K562 (cell line): ENCODE results near the gene SCEL. TPM values are rescaled to one million over a fixed set of nuclear protein-coding genes. Genes with fewer than 3 reads are reported as not detected.

Source experiments
- ATAC-seq: fragments of 200-7000 bp; cut with Tn5 transposase; 3 replicates; pipeline ENCODE4 v1.9.1; 2020; ENCODE audit warnings: moderate library complexity
- BruUV-seq: library from RNA; stranded (reverse); fragments of 400-500 nt; replicated peaks from 2 replicates; lab custom pipeline; 2021; lab: Mats Ljungman, UMichigan
- CTCF ChIA-PET: fragments of 300-600 bp; formaldehyde crosslinking; extraction: SDS; loops from one replicate; lab custom pipeline; 2021; ENCODE audit warnings: low intra/inter-chr PET ratio; lab: Yijun Ruan, JAX
- POLR2A ChIA-PET: fragments of 300-600, 350-650 bp; sonication (Branson Sonifier 250); formaldehyde crosslinking; extraction: SDS; loops from one replicate; lab custom pipeline; 2021; ENCODE audit warnings: antibody characterized with exemption, inconsistent platforms; lab: Yijun Ruan, JAX
- DNase-seq, 4 experiments: peaks; one replicate each; pipeline versions ENCODE4 v3.0.0 to v3.0.0-alpha.2; 2011 to 2018; ENCODE audit warnings: low spot score in 3 of 4, mixed read lengths in 3 of 4; ENCODE audit errors: extremely low read depth in 1 of 4
- FAIRE-seq: peaks from 2 replicates; lab custom pipeline; 2011; peaks lifted over from hg19 to GRCh38; lab: Jason Lieb, UNC
- H2AFZ ChIP-seq: 2 replicates; pipeline ENCODE4 v1.6.0; 2011; ENCODE audit warnings: low read depth, low read length, control low read depth, inconsistent platforms
- H3K27ac ChIP-seq: fragments of 200-600 bp; 3 replicates; pipeline ENCODE4 v1.8.0; 2011; ENCODE audit warnings: low read depth, mild to moderate bottlenecking, control low read depth, inconsistent platforms, low read length, moderate library complexity, mixed read lengths; ENCODE audit errors: extremely low read depth
- H3K27me3 ChIP-seq, 2 experiments: fragments of 300-600 bp in 1 of 2; 2 replicates in 1 of 2; 3 replicates in 1 of 2; pipeline versions ENCODE4 v1.6.0 to v1.8.0; 2011; ENCODE audit warnings: inconsistent platforms in 2 of 2, low read length in 2 of 2, mild to moderate bottlenecking in 1 of 2, mixed read lengths in 1 of 2, moderate library complexity in 1 of 2; ENCODE audit not compliant: control insufficient read depth in 2 of 2, insufficient read depth in 2 of 2
- H3K36me3 ChIP-seq: fragments of 300-600 bp; 3 replicates; pipeline ENCODE4 v1.8.0; 2011; ENCODE audit warnings: mild to moderate bottlenecking, low read length, inconsistent platforms; ENCODE audit not compliant: control insufficient read depth, insufficient read depth
- H3K4me1 ChIP-seq, 2 experiments: fragments of 200-600 bp in 1 of 2; replicated peaks in 1 of 2; 2 replicates in 1 of 2; 3 replicates in 1 of 2; pipeline versions ENCODE4 v1.5.1 to v1.8.0; 2011; ENCODE audit warnings: inconsistent platforms in 2 of 2, low read length in 2 of 2, mild to moderate bottlenecking in 1 of 2, mixed read lengths in 1 of 2, moderate library complexity in 1 of 2; ENCODE audit not compliant: control insufficient read depth in 2 of 2, insufficient read depth in 2 of 2
- H3K4me2 ChIP-seq: 2 replicates; pipeline ENCODE4 v1.6.1; 2011; ENCODE audit warnings: low read length, control low read depth, inconsistent platforms, mixed read lengths; ENCODE audit not compliant: insufficient read depth
- H3K4me3 ChIP-seq: fragments of 200-600 bp; sonication (generic), shearing (Covaris generic); 2 replicates; pipeline ENCODE4 v1.5.1; 2016; ENCODE audit warnings: control low read depth, inconsistent platforms
- H3K79me2 ChIP-seq: fragments of 200-600 bp; 3 replicates; pipeline ENCODE4 v1.8.0; 2011; ENCODE audit warnings: low read length, inconsistent platforms; ENCODE audit not compliant: control insufficient read depth, insufficient read depth
- H3K9ac ChIP-seq, 2 experiments: 2 replicates each; pipeline versions ENCODE4 v1.6.0 to v1.6.1; 2011; ENCODE audit warnings: low read depth in 2 of 2, low read length in 2 of 2, control low read depth in 1 of 2, inconsistent platforms in 1 of 2, mild to moderate bottlenecking in 1 of 2, mixed read lengths in 1 of 2; ENCODE audit not compliant: insufficient read depth in 1 of 2
- H3K9me1 ChIP-seq: one replicate; pipeline ENCODE4 v1.6.0; 2011; ENCODE audit warnings: inconsistent platforms, mild to moderate bottlenecking, low read length, moderate library complexity; ENCODE audit not compliant: control insufficient read depth, insufficient read depth
- H3K9me3 ChIP-seq: replicated peaks from 2 replicates; pipeline ENCODE4 v1.5.1; 2011; ENCODE audit warnings: low read depth, low read length, inconsistent platforms; ENCODE audit not compliant: control insufficient read depth, insufficient read depth
- H4K20me1 ChIP-seq: replicated peaks from 2 replicates; pipeline ENCODE4 v1.6.1; 2011; ENCODE audit warnings: low read length, inconsistent platforms, mixed read lengths; ENCODE audit not compliant: control insufficient read depth, insufficient read depth
- BDP1 ChIP-seq: IDR thresholded peaks from 3 replicates; pipeline ENCODE4 v1.6.1; 2011; ENCODE audit not compliant: insufficient read length, insufficient read depth
- BRCA1 ChIP-seq, 2 experiments: fragments of 450-650 bp in 1 of 2; sonication (generic) in 1 of 2; formaldehyde crosslinking in 1 of 2; IDR thresholded peaks; 2 replicates each; pipeline versions ENCODE4 v1.5.0 to v1.6.1; 2017 to 2020; ENCODE audit warnings: mild to moderate bottlenecking in 1 of 2, missing genetic modification reagents in 1 of 2
- CBX3 ChIP-seq, 2 experiments: IDR thresholded peaks; 1 replicate in 1 of 2; 2 replicates in 1 of 2; pipeline ENCODE4 v1.6.1; 2012; ENCODE audit warnings: inconsistent platforms in 2 of 2, low read length in 2 of 2, borderline replicate concordance in 1 of 2, control low read depth in 1 of 2
- CEBPB ChIP-seq: fragments of 450-650 bp; IDR thresholded peaks from 2 replicates; pipeline ENCODE4 v1.6.1; 2016; ENCODE audit warnings: missing genetic modification characterization, missing compliant biosample characterization
- CREB1 ChIP-seq, 2 experiments: sonication (generic) in 1 of 2; formaldehyde crosslinking in 1 of 2; IDR thresholded peaks; 2 replicates each; pipeline versions ENCODE4 v1.6.1 to v1.8.0; 2012 to 2022; ENCODE audit warnings: inconsistent platforms in 1 of 2, mild to moderate bottlenecking in 1 of 2, missing genetic modification reagents in 1 of 2, moderate library complexity in 1 of 2
- EZH2 ChIP-seq: IDR thresholded peaks from 2 replicates; pipeline ENCODE4 v1.6.1; 2012; ENCODE audit warnings: low read depth, mild to moderate bottlenecking, inconsistent platforms, low read length, borderline replicate concordance
- HNRNPUL1 ChIP-seq: fragments of 200-400 bp; formaldehyde crosslinking; IDR thresholded peaks from 2 replicates; pipeline ENCODE4 v1.6.1; 2017; ENCODE audit warnings: low read length
- HOMEZ ChIP-seq: fragments of 250-450 bp; sonication (Bioruptor Pico); IDR thresholded peaks from 2 replicates; pipeline ENCODE4 v1.4.0; 2020; ENCODE audit warnings: mild to moderate bottlenecking, moderate library complexity
- MECOM ChIP-seq: fragments of 250-450 bp; sonication (Bioruptor Pico); IDR thresholded peaks from 2 replicates; pipeline ENCODE4 v1.8.0; 2022; ENCODE audit warnings: inconsistent platforms
- ZNF41 ChIP-seq: fragments of 250-450 bp; sonication (Bioruptor Pico); conservative IDR thresholded peaks from 2 replicates; pipeline ENCODE4 v1.4.0; 2020; ENCODE audit warnings: mild to moderate bottlenecking
- ZNF589 ChIP-seq: fragments of 200-800 bp; sonication (Bioruptor generic); IDR thresholded peaks from 2 replicates; pipeline ENCODE4 v1.6.1; 2016; ENCODE audit warnings: low read depth, missing genetic modification characterization, missing compliant biosample characterization
- WGBS: fragments of 100-300 bp; shearing (Covaris generic); methylation state at CpG from one replicate; pipeline ENCODE4 v1.1.6; 2016; ENCODE audit warnings: low coverage, mixed read lengths; ENCODE audit not compliant: insufficient coverage; ENCODE audit errors: missing lambda C conversion rate; 5-methylcytosine and 5-hydroxymethylcytosine counted together
- in situ Hi-C: fragments of 300-500 bp; cut with MboI; formaldehyde crosslinking; loops from 4 replicates; pipeline ENCODE4 v1.15.0; 2018; ENCODE audit warnings: inconsistent platforms, mixed read lengths
- intact Hi-C: fragments of 100-400 bp; cut with micrococcal nuclease; formaldehyde crosslinking; loops from 2 replicates; pipeline ENCODE4 v1.14.2; 2022
- polyA plus RNA-seq, 8 experiments: library from polyadenylated mRNA; depleted of rRNA in 4 of 8; stranded (reverse) in 5 of 8; unstranded in 3 of 8; fragments of >200 nt; fragmentation: Nextera tagmentation in 2 of 8; fragmentation: Illumina TruSeq in 1 of 8; extraction: Ambion mirVana in 2 of 8; extraction: Trizol in 1 of 8; gene quantifications; 2 replicates each; pipeline versions ENCODE4 v1.2.1 to v1.2.3, GENCODE V29; 2011 to 2014; ENCODE audit warnings: inconsistent platforms in 1 of 8, missing spikeins in 1 of 8
- total RNA-seq, 7 experiments: library from RNA; depleted of rRNA in 6 of 7; stranded (reverse); fragments of >200 nt in 6 of 7; fragmentation: Illumina TruSeq in 2 of 7; extraction: Trizol in 2 of 7; gene quantifications; 2 replicates each; pipeline versions ENCODE4 v1.2.1 to v1.2.3, GENCODE V29; 2011 to 2021; ENCODE audit warnings: low replicate concordance in 1 of 7

SCEL gene
- total and polyA plus RNA-seq, 9 of the 15 experiments (the other 6 are each of a cell fraction or from before 2014, with no cell fraction given), result not detected

DNA sequence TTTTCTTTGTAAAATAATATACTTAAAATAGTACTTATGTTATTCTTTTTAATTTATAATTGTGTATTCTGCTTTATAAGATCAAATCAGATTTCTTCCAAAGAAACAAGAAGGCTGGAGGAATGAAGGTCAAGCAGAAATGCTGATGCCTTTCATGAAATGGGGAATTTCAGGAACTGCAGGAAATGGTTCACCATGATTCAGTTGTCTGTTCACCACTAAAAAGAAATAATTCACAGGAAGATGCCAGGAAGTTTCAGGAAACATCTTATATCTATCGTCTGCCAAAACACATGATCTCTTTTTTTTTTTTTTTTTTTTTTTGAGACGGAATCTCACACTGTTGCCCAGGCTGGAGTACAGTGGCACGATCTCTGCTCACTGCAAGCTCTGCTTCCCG, 15.7 kb upstream of the SCEL start:
- Histone ChIP-seq H3K36me3 (no peaks in the 10 kb centered on the region), H3K9ac (no peak overlapping the region), H3K4me2 (no peak overlapping the region), H3K27ac (no peak overlapping the region), H3K9me1 (no peaks in the 10 kb centered on the region), H3K4me1 (no peaks in the 10 kb centered on the region), H3K27me3 (no peaks in the 10 kb centered on the region), H3K79me2 (no peaks in the 10 kb centered on the region), H4K20me1 (no peaks in the 10 kb centered on the region), H2AFZ (no peak overlapping the region), H3K9me3 (no peaks in the 10 kb centered on the region), H3K4me3 (no peak overlapping the region)
- intact Hi-C loops (no loop called here), in situ Hi-C loops (no loop called here)
- WGBS, result no CpG with 5 or more reads among the region's 4 CpGs
- no TSS peak for BruUV-seq
- ATAC-seq (no peak), DNase-seq (no peak), FAIRE-seq (no peak)
- CTCF ChIA-PET, result no interaction called here
- TF ChIP-seq EZH2 (no peak), ZNF41 (CRISPR knock-in tag) (no peak), CEBPB (tag) (no peak)
- POLR2A ChIA-PET, result no interaction called here

GRCh38 chr13:77521194-77521593, 14.3 kb upstream of the SCEL start:
- H3K9ac ChIP-seq, result no peak overlapping the region
- no peaks in the 10 kb centered on the region for H3K9me1 ChIP-seq
- H3K4me2 ChIP-seq, result no peak overlapping the region
- no peaks in the 10 kb centered on the region for H3K4me1 ChIP-seq
- no peak for DNase-seq
- FAIRE-seq, result no peak
- no peak for ATAC-seq
- no peaks in the 10 kb centered on the region for H4K20me1 ChIP-seq
- no peaks in the 10 kb centered on the region for H3K27me3 ChIP-seq
- BruUV-seq, result no TSS peak
- 0% methylated on average over 2 of the region's 2 CpGs for WGBS
- TF ChIP-seq ZNF589 (no peak), HNRNPUL1 (no peak), CREB1 (IDR thresholded peaks at IDR 0.05) (no peak), CREB1 (CRISPR knock-in tag; IDR thresholded peaks at IDR 0.05) (no peak), BDP1 (no peak), HOMEZ (CRISPR knock-in tag) (no peak), MECOM (CRISPR knock-in tag) (no peak), CBX3 (IDR thresholded peaks at IDR 0.05; ENCODE audit: borderline replicate concordance in 1 of 2, low read length in 2 of 2) (no peak), BRCA1 (IDR thresholded peaks at IDR 0.05) (no peak), BRCA1 (CRISPR knock-in tag; IDR thresholded peaks at IDR 0.05) (no peak)
- ChIA-PET POLR2A (no interaction called here), CTCF (no interaction called here)
- H3K79me2 ChIP-seq, result no peaks in the 10 kb centered on the region
- no peak overlapping the region for H2AFZ ChIP-seq
- H3K9me3 ChIP-seq, result no peaks in the 10 kb centered on the region
- intact Hi-C loops, result no loop called here
- H3K4me3 ChIP-seq, result no peak overlapping the region
- no peak overlapping the region for H3K27ac ChIP-seq
- in situ Hi-C loops, result no loop called here
- H3K36me3 ChIP-seq, result no peaks in the 10 kb centered on the region
